HuH-7.5 (cell line): ENCODE results near the gene STX3.
A peak's percentile ranks its signal among the peaks of the same experiment; 100 is the strongest.
"Not testable (repeated sequence)": the region's sequence is repeated elsewhere in the genome, so short reads cannot be mapped to it uniquely, and the experiment has no call there.

ENCODE experiments used
- DNase-seq: peaks from one replicate; pipeline ENCODE4 v3.0.0; 2011; ENCODE audit warnings: low spot score

STX3 gene

GRCh38 chr11:59791639-59792038 is 36.5 kb downstream of the STX3 start:
- no peak for DNase-seq

- no peak for DNase-seq
Observed at GRCh38 chr11:59792507-59792906, 37.3 kb downstream of the STX3 start.

GRCh38 chr11:59794417-59794816 is 39.2 kb downstream of the STX3 start:
- no peak for DNase-seq

GRCh38 chr11:59800390-59801025 is 45.3 kb downstream of the STX3 start:
- DNase-seq = no peak

GRCh38 chr11:59801160-59801706 is 46.1 kb downstream of the STX3 start:
- no peak for DNase-seq

GRCh38 chr11:59801981-59802638 is 46.9 kb downstream of the STX3 start:
- DNase-seq = no peak

GRCh38 chr11:59802639-59803176 is 47.5 kb downstream of the STX3 start:
- DNase-seq = no peak

GRCh38 chr11:59804061-59804460 is 48.9 kb downstream of the STX3 start:
- DNase-seq = no peak

- no peak for DNase-seq
Observed at GRCh38 chr11:59807047-59807610, 52.0 kb downstream of the STX3 start.

- peak; percentile 73 for DNase-seq
Observed at GRCh38 chr11:59810189-59810910, 55.2 kb downstream of the STX3 start, which contains the start of gene MRPL16. MRPL16 (minus strand) TSS chr11:59810778; CDS start chr11:59810658, 120 bp downstream.

GRCh38 chr11:59810911-59811259 is 55.7 kb downstream of the STX3 start:
- no peak for DNase-seq

GRCh38 chr11:59812220-59812619 is 57.0 kb downstream of the STX3 start:
- no peak for DNase-seq

- no peak for DNase-seq
Observed at GRCh38 chr11:59813364-59813763, 58.2 kb downstream of the STX3 start.

- DNase-seq = no peak
Observed at GRCh38 chr11:59814021-59814420, 58.8 kb downstream of the STX3 start.

- DNase-seq = no peak
Observed at GRCh38 chr11:59815754-59816153, 60.6 kb downstream of the STX3 start.

GRCh38 chr11:59816434-59816833 is 61.3 kb downstream of the STX3 start:
- not testable (repeated sequence) for DNase-seq

GRCh38 chr11:59818572-59818971 is 63.4 kb downstream of the STX3 start:
- DNase-seq = no peak

GRCh38 chr11:59822989-59823566 is 67.9 kb downstream of the STX3 start:
- DNase-seq = peak; percentile 32

- no peak for DNase-seq
Observed at GRCh38 chr11:59829358-59829757, 74.2 kb downstream of the STX3 start.

GRCh38 chr11:59833602-59834001 is 78.4 kb downstream of the STX3 start:
- DNase-seq = no peak

- DNase-seq = no peak
Observed at GRCh38 chr11:59839615-59840014, 84.4 kb downstream of the STX3 start.

- no peak for DNase-seq
Observed at GRCh38 chr11:59841514-59841913, 86.3 kb downstream of the STX3 start.
